ENCODE data around the gene ZNF805.

DNA sequence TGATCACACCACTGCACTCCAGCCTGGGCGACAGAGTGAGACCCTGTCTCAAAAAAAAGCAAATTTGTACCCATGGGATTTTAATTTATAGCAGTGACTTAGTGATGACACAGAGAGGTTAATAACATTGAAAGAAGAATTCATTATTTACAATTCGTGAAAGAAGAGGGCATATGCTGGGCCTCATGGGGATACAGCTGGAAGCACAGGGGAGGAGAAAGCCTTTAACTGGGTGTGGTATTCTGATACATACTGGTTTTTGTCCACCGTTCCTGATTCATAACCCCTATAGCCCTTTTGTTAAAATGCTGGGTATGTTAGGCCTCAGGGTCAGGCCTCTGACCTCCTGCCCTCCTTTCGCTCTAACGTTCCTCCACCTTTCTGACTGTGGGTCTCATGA lies 38.3 kb upstream of the ZNF805 start:
- TF ChIP-seq, protein P1, sequence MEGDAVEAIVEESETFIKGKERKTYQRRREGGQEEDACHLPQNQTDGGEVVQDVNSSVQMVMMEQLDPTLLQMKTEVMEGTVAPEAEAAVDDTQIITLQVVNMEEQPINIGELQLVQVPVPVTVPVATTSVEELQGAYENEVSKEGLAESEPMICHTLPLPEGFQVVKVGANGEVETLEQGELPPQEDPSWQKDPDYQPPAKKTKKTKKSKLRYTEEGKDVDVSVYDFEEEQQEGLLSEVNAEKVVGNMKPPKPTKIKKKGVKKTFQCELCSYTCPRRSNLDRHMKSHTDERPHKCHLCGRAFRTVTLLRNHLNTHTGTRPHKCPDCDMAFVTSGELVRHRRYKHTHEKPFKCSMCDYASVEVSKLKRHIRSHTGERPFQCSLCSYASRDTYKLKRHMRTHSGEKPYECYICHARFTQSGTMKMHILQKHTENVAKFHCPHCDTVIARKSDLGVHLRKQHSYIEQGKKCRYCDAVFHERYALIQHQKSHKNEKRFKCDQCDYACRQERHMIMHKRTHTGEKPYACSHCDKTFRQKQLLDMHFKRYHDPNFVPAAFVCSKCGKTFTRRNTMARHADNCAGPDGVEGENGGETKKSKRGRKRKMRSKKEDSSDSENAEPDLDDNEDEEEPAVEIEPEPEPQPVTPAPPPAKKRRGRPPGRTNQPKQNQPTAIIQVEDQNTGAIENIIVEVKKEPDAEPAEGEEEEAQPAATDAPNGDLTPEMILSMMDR (conservative IDR thresholded peaks at IDR 0.05; ENCODE audit: low read depth, low read length) = no peak
- no peak for TF ChIP-seq EZH2 (IDR thresholded peaks at IDR 0.05; ENCODE audit: low read length, unreplicated experiment)
